GM06990 (cell line): ENCODE data around the gene PHF1.

ENCODE experiments used
- DNase-seq: peaks from one replicate; pipeline ENCODE4 v3.0.0-alpha.2; 2011; ENCODE audit not compliant: insufficient read length; ENCODE audit errors: extremely low read depth
- H3K27me3 ChIP-seq: replicated peaks from 2 replicates; pipeline ENCODE4 v1.6.0; 2011; ENCODE audit warnings: low read length; ENCODE audit not compliant: control insufficient read depth, insufficient read depth
- H3K36me3 ChIP-seq: 2 replicates; pipeline ENCODE4 v1.5.1; 2011; ENCODE audit warnings: low read length; ENCODE audit not compliant: control insufficient read depth, insufficient read depth
- H3K4me3 ChIP-seq: replicated peaks from 2 replicates; pipeline ENCODE4 v1.5.1; 2011; ENCODE audit warnings: low read depth, mild to moderate bottlenecking, control low read depth, low read length
- CTCF ChIP-seq: IDR thresholded peaks from 2 replicates; pipeline ENCODE4 v1.5.1; 2011; ENCODE audit warnings: low read length, control low read depth, mild to moderate bottlenecking, inconsistent platforms; ENCODE audit not compliant: insufficient read depth, poor library complexity, severe bottlenecking

PHF1 gene

DNA sequence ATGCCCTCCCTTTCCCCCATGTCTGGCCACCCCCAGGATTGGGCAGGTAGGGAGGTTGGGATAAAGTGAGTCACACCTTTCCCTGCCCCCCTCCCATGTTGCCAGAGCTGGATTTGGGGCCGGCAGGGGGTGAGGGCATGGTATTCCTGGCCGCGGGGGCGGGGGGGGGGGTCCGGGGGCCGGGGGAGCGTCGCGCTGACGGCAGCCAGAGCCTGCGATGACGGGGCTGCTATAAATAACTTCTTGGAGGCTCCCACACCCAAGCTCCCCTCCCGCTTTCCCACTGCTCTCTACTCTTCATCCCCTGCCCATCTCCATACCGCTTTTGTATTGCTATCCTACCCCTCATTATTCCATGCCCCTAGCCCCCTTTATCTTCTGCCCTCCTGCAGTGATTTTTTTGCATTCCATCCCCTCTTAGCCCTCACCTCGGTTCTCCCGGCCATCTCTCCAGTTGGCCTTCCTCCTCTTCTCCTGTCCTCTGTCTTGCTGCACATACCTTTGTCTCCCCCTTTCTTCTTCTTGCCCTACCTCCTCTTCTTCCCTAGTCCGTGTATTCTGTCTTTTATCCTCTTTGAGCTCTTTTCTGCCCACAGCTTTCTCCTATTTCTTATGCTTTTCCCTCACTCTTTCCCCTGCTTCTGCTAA is 22.9 kb downstream of the PHF1 start:
- no peak for DNase-seq
- H3K4me3 ChIP-seq, result no peak overlapping the region
- H3K36me3 ChIP-seq, result peaks cover 11% of the 10 kb centered on the region
- no peaks in the 10 kb centered on the region for H3K27me3 ChIP-seq
- no peak for TF ChIP-seq CTCF

DNA sequence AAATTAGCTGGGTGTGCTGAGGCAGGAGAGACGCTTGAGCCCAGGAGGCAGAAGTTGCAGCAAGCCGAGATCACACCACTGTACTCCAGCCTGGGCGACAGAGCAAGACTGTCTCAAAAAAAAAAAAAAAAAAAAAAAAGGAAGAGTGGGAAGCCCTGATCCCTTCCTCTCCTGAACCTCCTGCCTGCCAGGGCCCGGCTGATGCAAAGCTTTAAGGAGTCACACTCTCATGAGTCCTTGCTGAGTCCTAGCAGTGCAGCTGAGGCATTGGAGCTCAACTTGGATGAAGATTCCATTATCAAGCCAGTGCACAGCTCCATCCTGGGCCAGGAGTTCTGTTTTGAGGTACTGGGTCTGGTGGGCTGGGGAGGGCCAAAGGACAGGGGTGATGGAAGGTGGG is 24.1 kb downstream of the PHF1 start:
- Histone ChIP-seq H3K4me3 (no peak overlapping the region), H3K27me3 (no peaks in the 10 kb centered on the region), H3K36me3 (peaks cover 11% of the 10 kb centered on the region)
- no peak for DNase-seq
- TF ChIP-seq CTCF, result no peak

GRCh38 chr6:33437666-33438065 is 26.9 kb downstream of the PHF1 start:
- peaks cover 13% of the 10 kb centered on the region for H3K36me3 ChIP-seq
- no peak for DNase-seq
- no peak for TF ChIP-seq CTCF
- H3K27me3 ChIP-seq, result no peaks in the 10 kb centered on the region
- H3K4me3 ChIP-seq, result no peak overlapping the region

GRCh38 chr6:33438978-33439594 is 28.3 kb downstream of the PHF1 start:
- H3K4me3 ChIP-seq, result no peak overlapping the region
- H3K27me3 ChIP-seq, result no peaks in the 10 kb centered on the region
- TF ChIP-seq CTCF, result no peak
- H3K36me3 ChIP-seq, result peaks cover 11% of the 10 kb centered on the region
- DNase-seq, result no peak

DNA sequence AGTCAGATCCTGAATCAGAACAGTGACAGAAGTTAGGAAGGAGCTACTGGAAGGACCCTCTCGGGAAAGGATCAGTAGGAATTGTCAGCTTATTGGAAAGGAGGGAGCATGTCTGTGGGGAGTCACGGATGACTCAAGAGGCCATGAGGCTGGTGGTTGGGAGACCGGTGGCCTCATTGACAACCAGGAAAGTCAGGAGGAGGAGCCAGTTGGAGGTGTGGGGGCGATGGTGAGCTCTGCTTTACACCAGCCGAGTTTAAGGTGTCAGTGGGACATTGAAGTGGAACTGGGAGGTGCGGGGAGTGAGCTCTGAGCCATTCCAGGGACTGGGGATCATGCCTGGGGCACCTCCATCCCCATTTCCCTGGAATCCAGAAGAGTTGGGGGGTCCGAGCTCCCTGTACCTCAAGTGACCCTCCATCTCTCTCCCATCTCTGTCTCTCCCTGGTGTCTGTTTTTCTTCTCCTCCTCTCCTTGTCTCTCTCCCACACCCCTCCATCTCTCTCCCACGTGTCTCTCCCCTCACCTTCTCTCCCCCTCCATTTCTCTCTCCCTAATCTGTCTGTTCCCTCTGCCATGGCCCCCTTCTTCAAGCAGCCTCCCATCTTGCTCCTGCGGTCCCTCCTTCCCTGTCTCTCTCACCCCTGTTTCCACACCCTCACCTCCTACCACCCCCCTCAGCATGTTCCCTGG is 29.3 kb downstream of the PHF1 start:
- no peak for TF ChIP-seq CTCF
- Histone ChIP-seq H3K27me3 (no peaks in the 10 kb centered on the region), H3K4me3 (no peak overlapping the region), H3K36me3 (peaks cover 11% of the 10 kb centered on the region)
- no peak for DNase-seq
